ENCODE measurements around the gene IGSF9. TPM values are rescaled to one million over a fixed set of nuclear protein-coding genes. Genes with fewer than 3 reads are reported as not detected.

IGSF9 gene
- total and polyA plus RNA-seq, 4 donors = 0.14 to 21.3 (median 16.1) TPM

DNA sequence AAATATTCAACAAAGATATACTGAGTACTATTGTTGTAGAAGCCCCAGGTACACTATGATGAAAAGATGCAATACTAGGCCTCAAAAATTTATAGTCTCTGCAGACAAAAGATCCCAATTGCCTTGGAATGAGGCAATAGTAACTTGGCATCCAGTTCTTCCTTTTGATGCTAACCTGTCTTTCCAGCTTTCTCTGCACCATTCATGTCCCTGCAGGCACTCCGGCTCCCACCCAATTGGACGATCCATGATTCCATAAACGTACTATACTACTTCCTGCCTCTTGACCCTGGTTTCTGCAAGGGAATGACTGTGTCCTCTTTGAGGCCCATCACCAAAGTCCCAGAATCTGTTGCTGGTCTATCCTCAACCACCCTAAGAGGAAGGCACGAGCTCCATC is 12.1 kb downstream of the IGSF9 start:
- 91% methylated on average over 4 of the region's 4 CpGs for WGBS
- TF ChIP-seq, protein P1, sequence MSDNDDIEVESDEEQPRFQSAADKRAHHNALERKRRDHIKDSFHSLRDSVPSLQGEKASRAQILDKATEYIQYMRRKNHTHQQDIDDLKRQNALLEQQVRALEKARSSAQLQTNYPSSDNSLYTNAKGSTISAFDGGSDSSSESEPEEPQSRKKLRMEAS (IDR thresholded peaks at IDR 0.05) = no peak
- TF ChIP-seq HNF4A (conservative IDR thresholded peaks at IDR 0.05) (no peak), GABPA (IDR thresholded peaks at IDR 0.05 in 1 of 2, conservative IDR thresholded peaks at IDR 0.05 in 1 of 2) (no peak), EGR1 (IDR thresholded peaks at IDR 0.05; ENCODE audit: low read depth in 2 of 2) (no peak), RXRA (IDR thresholded peaks at IDR 0.05) (no peak)
- Histone ChIP-seq H3K4me1 (ENCODE audit: control insufficient read depth in 4 of 4, insufficient read depth in 4 of 4, low read length in 3 of 4) (peaks cover 4 to 21% (median 14%) of the 10 kb centered on the region in 4 donors), H3K27ac (ENCODE audit: low read depth in 1 of 2, low read length in 2 of 2) (no peak overlapping the region), H3K9ac (ENCODE audit: low read depth in 1 of 2, low read length in 2 of 2) (no peak overlapping the region), H3K27me3 (ENCODE audit: control insufficient read depth in 4 of 4, insufficient read depth in 4 of 4, low read length in 3 of 4) (no peaks in the 10 kb centered on the region), H3K4me3 (ENCODE audit: low read depth in 1 of 3, low read length in 3 of 3) (no peak overlapping the region), H3K9me3 (ENCODE audit: control insufficient read depth in 4 of 4, low read length in 3 of 4) (no peaks in the 10 kb centered on the region), H3K36me3 (ENCODE audit: control insufficient read depth in 4 of 4, insufficient read depth in 3 of 4, low read depth in 1 of 4, low read length in 3 of 4) (peaks cover 0 to 30% (median 13%) of the 10 kb centered on the region in 4 donors)
- no peak for DNase-seq (ENCODE audit: low spot score)

GRCh38 chr1:159932296-159933285 is 12.8 kb downstream of the IGSF9 start:
- Histone ChIP-seq H3K9me3 (ENCODE audit: control insufficient read depth in 4 of 4, low read length in 3 of 4) (no peaks in the 10 kb centered on the region), H3K36me3 (ENCODE audit: control insufficient read depth in 4 of 4, insufficient read depth in 3 of 4, low read depth in 1 of 4, low read length in 3 of 4) (peaks cover 0 to 33% (median 17%) of the 10 kb centered on the region in 4 donors), H3K27ac (ENCODE audit: low read depth in 1 of 2, low read length in 2 of 2) (no peak overlapping the region), H3K4me3 (ENCODE audit: low read depth in 1 of 3, low read length in 3 of 3) (no peak overlapping the region), H3K4me1 (ENCODE audit: control insufficient read depth in 4 of 4, insufficient read depth in 4 of 4, low read length in 3 of 4) (peaks cover 3 to 16% (median 13%) of the 10 kb centered on the region in 4 donors), H3K9ac (ENCODE audit: low read depth in 1 of 2, low read length in 2 of 2) (no peak overlapping the region), H3K27me3 (ENCODE audit: control insufficient read depth in 4 of 4, insufficient read depth in 4 of 4, low read length in 3 of 4) (no peaks in the 10 kb centered on the region)
- DNase-seq (ENCODE audit: low spot score) = no peak
- TF ChIP-seq FOXA2 (IDR thresholded peaks at IDR 0.05) = no peak
- WGBS = 88% methylated on average over 16 of the region's 16 CpGs

DNA sequence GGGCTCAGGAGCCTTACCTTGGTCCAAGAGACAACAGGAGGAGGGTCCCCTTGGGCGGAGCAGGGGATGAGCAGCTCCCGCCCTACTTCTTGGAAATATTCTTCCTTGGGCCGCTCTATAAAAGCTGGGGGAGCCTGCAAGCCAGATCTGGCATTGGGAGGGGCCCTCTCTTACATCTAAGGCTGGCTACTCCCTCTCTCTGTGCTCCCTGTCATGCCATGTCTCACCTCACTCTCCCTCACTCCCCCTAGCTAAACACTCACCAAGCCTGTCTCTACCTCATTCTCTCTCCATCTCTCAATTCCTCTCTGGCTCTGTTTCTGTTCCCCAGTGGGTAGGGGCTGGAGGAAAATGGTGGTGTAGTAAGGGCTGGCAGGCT is 13.6 kb downstream of the IGSF9 start:
- no peak overlapping the region for H3K4me3 ChIP-seq (ENCODE audit: low read depth in 1 of 3, low read length in 3 of 3)

More for the DNA sequence above, 13.6 kb downstream of the IGSF9 start:
- H3K27ac ChIP-seq (ENCODE audit: low read depth in 1 of 2, low read length in 2 of 2) = no peak overlapping the region
- H3K9ac ChIP-seq (ENCODE audit: low read depth in 1 of 2, low read length in 2 of 2) = no peak overlapping the region
- H3K9me3 ChIP-seq (ENCODE audit: control insufficient read depth in 4 of 4, low read length in 3 of 4) = no peaks in the 10 kb centered on the region
- H3K4me1 ChIP-seq (ENCODE audit: control insufficient read depth in 4 of 4, insufficient read depth in 4 of 4, low read length in 3 of 4) = peaks cover 3 to 8% (median 6%) of the 10 kb centered on the region in 4 donors
- no peak for TF ChIP-seq RXRA (IDR thresholded peaks at IDR 0.05)
- TF ChIP-seq, protein P1 (IDR thresholded peaks at IDR 0.05) = no peak
- no peak for TF ChIP-seq RAD21 (IDR thresholded peaks at IDR 0.05)
- no peak for TF ChIP-seq REST (IDR thresholded peaks at IDR 0.05)
- no peak for TF ChIP-seq FOXA1 (IDR thresholded peaks at IDR 0.05)
- no peak for TF ChIP-seq HNF4A (conservative IDR thresholded peaks at IDR 0.05)
- TF ChIP-seq EGR1 (IDR thresholded peaks at IDR 0.05; ENCODE audit: low read depth in 2 of 2) = no peak
- no peak for TF ChIP-seq GABPA (IDR thresholded peaks at IDR 0.05 in 1 of 2, conservative IDR thresholded peaks at IDR 0.05 in 1 of 2)
- no peak for TF ChIP-seq TAF1 (conservative IDR thresholded peaks at IDR 0.05)
- over 99% methylated on average over 3 of the region's 3 CpGs for WGBS
- H3K27me3 ChIP-seq (ENCODE audit: control insufficient read depth in 4 of 4, insufficient read depth in 4 of 4, low read length in 3 of 4) = no peaks in the 10 kb centered on the region
- H3K36me3 ChIP-seq (ENCODE audit: control insufficient read depth in 4 of 4, insufficient read depth in 3 of 4, low read depth in 1 of 4, low read length in 3 of 4) = peaks cover 0 to 33% (median 17%) of the 10 kb centered on the region in 4 donors
- DNase-seq (ENCODE audit: low spot score) = no peak
